GM18499 (cell line): Measurements from ENCODE around the gene ZNF443.
A peak's percentile ranks its signal among the peaks of the same experiment; 100 is the strongest.
"Not testable (repeated sequence)": the region's sequence is repeated elsewhere in the genome, so short reads cannot be mapped to it uniquely, and the experiment has no call there.

ENCODE experiments used
- ATAC-seq: cut with Tn5 transposase; IDR thresholded peaks from one replicate; pipeline ENCODE4 v1.9.1; 2021; ENCODE audit warnings: moderate number of reproducible peaks; ENCODE audit not compliant: insufficient read depth, unreplicated experiment

Gene ZNF443

DNA sequence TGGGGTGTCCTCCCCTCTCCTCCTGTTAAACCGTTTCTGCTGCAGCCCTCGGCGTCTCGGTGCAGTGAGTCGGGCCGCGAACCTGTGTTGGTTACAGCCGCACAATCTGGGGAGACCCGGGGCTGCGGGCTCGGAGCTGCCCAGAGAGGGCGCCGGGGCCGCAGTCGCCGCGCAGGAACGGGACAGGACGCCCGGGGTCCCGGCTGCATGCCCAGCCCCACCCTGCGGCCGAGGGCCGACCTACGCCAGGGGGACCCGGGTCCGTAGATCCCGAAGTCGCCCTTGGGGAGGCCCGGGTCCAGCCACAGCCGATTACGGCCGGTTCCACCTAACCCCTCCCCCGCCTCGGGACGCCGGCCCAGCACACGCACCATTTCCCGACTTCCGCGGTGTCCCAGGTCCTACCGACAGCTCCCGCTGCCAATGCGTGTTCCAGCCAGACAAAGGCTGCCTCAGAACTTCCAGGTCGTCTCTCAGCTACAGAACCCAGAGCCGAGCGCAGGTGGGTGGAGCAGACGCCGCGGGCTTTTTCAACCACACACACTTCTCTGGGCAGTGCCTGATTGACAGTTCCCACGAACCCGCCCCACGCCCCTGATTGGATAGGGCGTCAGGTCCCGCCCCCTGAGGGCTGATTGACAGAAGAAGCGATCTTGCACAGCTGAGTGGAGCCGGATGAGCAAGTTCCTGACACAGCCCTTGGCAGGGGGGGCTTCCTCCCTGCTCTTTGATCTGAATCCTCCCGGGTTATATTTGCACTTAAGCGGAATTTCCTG is at the start of gene ZNF443:
Gene ZNF443, minus strand, starts transcription at position 481 of the 776 bp plus-strand sequence. Its CDS starts 107 bp downstream, at position 374.
- peak; percentile 78 for ATAC-seq

DNA sequence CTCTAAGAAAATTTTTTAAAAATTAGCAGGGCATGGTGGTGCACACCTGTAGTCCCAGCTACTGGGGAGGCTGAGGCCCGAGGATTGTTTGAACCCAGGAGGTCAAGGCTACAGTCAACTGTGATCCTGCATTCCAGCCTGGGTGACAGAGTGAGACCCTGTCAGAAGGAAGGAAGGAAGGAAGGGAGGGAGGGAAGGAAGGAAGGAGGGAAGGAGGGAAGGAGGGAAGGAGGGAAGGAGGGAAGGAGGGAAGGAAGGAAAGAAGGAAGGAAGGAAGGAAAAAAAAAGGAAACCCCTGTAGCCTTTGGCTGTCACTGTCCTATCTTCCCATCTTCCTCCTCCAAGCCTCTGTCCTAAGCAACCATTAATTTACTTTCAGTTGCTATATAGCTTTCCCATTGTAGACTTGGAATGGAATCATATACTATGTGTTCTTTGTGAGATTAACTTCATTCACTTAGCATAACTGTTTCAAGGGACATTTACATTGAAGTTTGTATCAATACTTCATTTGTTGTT is 45.5 kb upstream of the ZNF443 start:
- ATAC-seq: not testable (repeated sequence)

DNA sequence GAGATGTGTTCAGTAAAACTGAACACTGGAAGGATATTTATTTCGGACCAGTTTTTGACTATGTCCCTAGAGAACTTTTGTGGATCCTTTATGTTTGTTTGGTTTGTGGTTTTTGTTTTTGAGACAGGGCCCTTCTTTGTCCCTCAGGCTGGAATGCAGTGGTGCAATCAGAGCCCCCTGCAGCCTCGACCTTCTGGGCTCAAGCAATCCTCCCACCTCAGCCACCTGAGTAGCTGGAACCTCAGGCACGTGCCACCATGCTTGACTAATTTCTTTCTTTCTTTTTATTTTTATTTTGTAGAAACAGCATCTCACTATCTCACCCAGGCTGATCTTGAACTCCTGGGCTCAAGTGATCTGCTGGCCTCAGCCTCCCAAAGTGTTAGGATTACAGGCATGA is 44.8 kb upstream of the ZNF443 start:
- no peak for ATAC-seq

DNA sequence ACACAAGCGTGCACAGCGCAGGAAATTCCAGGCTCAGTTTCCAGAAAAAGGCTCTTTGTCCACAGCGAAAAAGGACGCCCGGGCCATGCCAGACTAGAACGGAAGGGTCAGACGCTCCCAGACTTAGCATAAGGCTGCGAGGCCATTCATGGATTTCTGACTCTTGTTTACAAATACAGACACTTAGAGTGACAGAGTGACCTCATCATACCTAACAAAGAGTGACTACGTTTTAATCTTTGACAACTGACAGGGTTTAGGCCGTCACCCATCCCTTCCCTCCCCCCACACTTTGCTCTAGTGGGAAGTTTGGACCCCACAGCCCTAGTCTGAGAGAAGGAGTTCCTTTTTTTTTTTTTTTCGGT is 44.2 kb upstream of the ZNF443 start:
- no peak for ATAC-seq

DNA sequence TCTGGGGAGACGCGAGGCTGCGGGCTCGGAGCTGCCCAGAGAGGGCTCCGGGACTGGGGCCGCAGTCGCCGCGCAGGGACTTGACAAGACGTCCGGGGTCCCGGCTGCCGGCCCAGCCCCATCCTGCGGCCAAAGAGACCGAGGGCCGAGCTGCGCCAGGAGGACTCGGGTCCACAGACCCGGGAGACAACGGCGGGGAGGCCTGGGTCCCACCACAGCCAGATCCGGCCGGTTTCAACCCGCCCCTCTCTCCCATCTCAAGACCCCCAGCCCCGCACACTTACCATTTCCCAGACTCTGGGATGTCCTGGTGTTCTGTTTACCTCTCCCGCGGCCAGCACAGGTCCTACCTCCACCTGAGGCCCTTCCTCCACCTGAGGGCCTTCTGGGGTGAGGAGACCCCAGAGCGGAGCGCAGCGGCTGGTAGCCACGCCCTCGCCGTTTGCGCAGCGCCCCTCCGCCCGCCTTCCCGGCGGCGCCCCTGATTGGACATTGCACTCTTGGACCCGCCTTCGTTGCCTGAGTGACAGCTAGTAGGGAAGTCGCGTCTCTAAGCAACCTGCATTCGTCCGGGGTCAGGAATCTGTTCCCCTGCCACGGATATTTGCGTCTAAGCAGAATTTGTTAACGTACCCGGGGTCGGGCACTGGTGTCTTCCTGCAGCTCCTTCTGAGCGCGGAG is 43.7 kb upstream of the ZNF443 start, which contains the start of gene ZNF709:
Gene ZNF709, minus strand, starts transcription at position 446 of the 681 bp plus-strand sequence. Its CDS starts 159 bp downstream, at position 287.
- ATAC-seq: peak; percentile 55

DNA sequence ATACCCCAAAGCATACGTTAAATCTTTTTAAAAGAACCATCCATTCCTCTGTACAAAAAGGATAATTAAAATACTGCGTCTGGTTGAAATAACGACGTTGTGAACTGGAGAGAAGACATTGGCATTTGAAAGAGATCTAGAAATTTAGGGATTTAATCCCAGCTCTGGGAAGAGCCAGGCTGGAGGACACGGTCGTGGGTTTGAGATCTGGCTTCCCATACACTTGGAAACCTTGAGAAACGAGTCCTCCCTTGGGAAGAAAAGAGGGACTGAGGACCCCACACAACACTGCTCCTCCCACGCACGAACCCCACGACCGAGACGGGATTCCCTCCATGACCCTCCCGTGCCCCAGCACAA is 43.2 kb upstream of the ZNF443 start:
- no peak for ATAC-seq

DNA sequence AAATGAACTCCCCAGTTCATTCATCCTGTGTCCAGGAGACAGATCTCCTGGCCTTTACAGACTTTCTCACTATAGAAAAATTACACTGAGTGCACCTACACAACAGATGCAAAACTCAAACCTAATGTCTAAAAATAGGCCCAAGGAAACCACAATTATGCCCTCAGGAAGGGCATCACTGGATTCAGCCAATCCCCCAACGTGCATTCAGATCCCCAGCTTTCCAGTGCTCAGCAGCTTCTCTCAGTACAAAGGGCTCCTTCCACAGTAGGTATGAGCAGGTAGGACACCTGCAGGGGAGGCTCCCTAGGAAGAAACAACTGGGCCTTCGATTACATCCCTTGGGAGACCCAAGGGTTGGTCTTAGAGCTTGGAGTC is 41.7 kb upstream of the ZNF443 start:
- no peak for ATAC-seq

DNA sequence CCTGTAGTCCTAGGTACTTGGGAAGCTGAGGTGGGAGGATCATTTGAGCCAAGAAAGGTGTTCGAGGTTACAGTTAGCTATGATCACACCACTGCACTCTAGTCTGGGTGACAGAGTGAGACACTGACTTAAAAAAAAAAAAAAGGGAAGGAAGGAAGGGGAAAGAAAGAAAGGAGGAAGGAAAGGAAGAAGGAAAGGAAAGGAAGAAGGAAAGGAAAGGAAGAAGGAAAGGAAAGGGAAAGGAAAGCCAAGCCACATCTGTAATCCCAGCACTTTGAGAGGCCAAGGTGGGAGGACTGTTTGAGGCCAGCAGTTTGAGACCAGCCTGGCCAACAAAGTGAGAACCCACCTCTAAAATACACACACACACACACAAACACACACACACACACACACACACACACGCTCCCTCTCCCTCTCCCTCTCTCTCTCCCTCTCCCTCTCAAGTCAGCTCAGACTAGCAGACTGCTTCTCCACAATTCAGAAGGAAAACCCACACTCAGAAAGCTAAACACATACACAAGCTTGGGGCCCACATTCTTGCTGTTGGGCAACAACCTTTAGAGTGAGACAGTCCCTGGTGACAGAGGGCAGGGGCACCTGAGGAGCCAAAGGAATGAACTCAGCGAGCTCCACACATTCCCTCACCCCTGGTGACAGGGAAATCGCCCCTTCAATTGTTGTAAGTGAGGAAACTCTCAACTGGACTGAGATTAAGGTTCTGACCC is 41.1 kb upstream of the ZNF443 start:
- ATAC-seq: no peak

DNA sequence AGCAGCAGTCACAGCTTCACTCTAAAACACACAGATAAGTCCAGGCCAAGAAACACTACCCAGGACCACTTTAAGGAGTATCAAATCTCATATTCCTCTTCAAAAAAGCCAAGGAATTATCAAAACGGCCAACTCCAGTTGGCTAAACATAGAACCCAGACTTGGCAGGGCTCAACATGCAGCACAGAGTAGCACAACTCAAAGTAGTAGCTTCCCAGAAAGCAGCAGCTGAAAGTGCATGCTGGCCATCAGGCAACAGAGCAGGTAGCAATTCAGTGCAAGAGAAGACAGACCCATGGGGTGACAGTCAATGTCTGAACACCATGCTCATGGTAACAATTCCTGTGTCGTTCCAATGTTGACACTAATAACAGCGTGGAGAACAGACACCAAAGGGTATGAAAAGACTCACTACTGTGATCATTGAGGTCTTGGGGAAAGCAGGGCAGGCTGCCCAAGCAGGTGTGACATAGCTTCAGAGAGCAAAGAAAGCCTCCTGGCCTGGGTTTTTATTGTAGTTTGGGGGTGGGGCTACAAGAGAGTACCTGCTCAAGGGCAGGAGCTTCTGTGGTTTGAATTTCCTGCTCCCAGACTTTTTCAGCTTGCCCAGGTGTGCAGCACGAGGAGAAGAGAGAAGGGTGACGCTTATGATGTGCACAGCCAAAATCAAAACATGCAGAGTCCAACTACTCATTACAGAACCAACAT is 37.6 kb upstream of the ZNF443 start:
- no peak for ATAC-seq

DNA sequence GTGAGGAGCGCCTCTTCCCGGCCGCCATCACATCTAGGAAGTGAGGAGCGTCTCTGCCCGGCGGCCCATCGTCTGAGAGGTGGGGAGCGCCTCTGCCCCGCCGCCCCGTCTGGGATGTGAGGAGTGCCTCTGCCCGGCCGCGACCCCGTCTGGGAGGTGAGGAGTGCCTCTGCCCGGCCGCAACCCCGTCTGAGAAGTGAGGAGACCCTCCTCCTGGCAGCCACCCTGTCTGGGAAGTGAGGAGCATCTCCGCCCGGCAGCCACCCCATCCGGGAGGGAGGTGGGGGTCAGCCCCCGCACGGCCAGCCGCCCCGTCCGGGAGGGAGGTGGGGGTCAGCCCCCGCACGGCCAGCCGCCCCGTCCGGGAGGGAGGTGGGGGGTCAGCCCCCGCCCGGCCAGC is 26.8 kb upstream of the ZNF443 start:
- ATAC-seq: not testable (repeated sequence)

DNA sequence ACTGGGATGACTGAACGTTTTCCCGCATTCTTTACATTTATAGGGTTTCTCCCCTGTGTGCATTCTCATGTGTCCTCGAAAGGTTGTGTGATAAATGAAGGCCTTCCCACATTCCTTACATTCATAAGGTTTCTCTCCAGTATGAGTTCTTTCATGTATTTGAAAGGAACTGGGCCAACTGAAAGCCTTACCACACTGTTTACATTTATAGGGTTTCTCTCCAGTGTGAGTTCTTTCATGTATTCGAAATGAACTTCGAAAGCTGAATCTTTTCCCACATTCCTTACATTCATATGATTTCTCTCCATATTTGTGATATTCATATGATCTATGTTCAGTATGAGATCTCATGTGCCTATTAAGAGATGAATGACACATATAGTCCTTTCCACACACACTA is 24.4 kb upstream of the ZNF443 start:
- no peak for ATAC-seq

DNA sequence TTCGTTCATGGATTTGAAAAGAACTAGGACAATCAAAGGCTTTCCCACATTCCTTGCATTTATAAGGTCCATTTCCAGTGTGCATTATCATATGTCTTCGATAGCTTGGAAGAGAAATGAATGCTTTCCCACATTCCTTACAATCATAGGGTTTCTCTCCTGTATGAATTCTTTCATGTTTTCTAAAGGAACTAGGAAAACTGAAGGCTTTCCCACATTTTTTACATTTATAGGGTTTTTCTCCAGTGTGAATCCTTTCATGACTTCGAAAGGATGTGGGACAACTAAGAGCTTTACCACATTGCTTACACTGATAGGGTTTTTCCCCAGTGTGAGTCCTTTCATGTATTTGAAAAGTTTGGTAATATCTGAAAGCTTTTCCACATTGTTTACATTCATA is 23.9 kb upstream of the ZNF443 start:
- ATAC-seq: no peak

DNA sequence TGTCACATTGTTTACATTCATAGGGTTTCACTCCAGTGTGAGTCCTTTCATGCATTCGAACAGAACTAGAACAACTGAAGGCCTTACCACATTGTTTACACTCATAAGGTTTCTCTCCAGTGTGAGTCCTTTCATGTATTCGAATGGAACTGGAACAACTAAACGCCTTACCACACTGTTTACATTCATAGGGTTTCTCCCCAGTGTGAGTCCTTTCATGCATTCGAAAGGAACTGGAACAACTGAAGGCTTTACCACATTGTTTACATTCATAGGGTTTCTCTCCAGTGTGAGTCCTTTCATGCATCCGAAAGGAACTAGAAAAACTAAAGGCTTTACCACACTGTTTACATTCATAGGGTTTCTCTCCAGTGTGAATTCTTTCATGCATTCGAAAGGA is 23.3 kb upstream of the ZNF443 start:
- ATAC-seq: not testable (repeated sequence)

DNA sequence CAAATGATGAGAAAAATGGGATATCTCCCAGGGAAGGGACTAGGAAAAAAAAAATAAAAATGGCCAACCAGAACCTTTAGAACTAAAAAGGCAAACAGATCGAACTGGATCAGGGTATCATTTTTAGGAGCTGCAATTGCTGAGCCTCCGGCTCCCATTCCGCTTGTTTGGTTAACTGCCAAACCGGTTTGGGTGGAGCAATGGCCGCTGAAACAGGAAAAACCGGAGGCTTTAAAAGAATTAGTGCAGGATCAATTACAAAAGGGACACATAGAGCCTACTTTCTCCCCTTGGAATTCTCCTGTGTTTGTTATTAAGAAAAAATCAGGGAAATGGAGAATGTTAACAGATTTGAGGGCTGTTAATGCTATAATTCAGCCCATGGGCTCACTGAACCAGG is 12.7 kb upstream of the ZNF443 start:
- ATAC-seq: no peak

DNA sequence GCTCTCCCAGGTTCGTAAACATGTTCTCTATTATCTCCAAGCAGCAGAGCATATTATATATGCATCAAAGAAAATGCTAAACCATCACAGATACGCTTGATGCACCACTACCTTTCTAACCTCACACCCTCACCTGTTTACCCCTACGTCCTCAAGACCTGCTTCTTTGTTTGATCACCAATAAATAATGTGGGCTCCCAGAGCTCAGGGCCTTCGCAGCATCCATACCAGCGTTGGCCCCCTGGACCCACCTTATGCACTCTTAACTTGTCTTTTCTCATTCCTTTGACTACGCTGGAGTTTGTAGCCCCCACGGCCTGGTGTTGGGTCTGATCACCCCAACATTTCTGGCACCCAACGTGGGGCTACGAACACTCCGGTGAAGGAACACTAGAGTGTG is 10.0 kb upstream of the ZNF443 start:
- no peak for ATAC-seq

DNA sequence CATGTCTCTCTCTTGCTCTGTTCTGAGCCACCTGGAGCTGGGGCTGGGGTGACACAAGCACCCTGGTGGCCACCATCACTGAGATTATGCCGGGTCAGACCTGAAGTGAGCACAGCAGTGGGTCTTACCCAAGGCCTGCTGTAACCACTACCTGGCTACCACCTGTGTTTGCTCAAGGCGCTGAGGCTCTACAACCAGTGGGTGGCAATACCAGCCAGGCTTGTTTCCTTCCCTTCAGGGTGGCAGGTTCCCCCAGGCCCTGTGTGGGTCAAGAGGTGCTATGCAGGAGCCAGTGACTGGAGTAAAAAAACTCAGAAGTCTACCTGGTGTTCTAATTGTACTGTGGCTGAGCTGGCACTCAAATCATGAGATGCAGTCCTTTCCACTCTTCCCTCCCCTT is 8.0 kb upstream of the ZNF443 start:
- ATAC-seq: no peak

DNA sequence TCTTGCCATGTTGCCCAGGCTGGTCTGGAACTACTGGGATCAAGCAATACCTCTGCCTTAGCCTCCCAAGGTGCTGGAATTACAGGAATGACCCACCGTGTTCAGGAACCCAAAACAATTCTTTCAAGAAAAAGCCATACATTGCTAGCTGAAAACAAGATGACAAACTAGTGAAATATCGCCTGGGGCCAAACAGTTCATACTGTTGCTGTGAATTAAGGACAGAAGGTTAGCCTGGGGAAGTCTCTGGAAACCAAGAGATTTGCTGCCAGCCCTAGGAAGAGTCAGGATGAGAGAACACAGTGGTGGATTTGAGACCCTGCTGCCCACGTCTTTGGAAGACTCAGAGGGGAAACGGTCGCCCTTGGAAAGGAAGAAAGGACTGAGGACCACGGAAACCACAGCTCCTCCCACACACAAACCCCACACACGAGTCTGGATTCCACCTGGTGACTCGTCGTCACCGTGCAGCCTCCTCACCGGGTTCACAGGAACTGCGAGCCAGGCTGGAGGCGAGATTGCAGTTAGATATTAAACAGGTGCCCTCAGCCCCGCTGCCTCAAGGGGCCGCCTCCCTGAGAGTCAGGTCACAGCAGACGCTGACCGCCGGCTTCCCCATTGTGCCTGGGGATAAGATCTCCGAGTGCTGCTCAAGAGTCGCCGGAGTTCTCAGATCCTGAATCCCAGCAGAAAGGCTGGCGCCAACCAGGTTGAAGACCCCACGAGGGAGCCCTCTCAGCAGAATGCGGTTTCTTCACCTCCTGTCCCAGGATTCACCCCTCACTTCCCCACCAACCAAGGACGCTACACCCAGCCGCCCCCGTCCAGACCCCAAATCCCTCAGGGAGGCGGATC is 908 bp downstream of the ZNF443 start:
- not testable (repeated sequence) for ATAC-seq

DNA sequence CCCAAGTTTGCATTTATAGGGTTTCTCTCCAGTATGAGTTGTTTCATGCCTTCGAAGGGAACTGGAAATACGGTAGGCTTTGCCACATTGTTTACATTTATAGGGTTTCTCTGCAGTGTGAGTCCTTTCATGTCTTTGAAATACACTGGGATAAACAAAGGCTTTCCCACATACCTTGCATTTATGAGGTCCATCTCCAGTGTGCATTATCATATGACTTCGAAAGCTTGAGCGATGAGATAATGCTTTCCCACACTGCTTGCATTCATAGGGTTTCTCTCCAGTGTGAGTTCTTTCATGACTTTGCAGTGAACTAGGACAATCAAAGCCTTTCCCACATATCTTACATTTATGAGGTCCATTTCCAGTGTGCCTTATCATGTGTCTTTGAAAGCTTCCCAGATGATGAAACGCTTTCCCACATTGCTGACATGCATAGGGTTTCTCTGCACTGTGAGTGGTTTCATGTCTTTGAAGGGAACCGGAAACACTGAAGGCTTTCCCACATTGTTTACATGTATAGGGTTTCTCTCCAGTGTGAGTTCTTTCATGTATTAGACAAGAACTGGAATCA is 10.0 kb downstream of the ZNF443 start:
- ATAC-seq: not testable (repeated sequence)

DNA sequence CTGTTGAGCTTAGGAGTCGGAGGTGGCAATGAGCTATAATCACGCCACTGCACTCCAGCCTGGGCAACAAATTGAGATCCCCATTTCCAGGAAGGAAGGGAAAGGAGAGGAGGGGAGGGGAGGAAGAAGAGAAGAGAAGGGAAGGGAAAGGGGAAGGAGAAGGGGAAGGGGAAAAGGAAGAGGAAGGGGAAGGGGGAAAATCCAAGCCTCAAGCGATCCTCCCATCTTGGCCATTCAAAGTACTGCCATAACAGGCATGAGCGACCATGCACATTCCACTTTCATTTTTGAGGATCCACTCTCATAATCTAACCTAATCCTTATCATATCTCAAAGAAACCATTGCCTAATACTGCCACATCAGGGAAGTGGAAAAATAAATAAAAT is 14.9 kb downstream of the ZNF443 start:
- no peak for ATAC-seq
